Spinal cord (tissue), 10 donors: ENCODE data around the gene CC2D1A. TPM values are rescaled to one million over a fixed set of nuclear protein-coding genes. Genes with fewer than 3 reads are reported as not detected.

Source experiments
- DNase-seq, 6 donors: peaks; one replicate each; pipeline versions ENCODE4 v3.0.0 to v3.0.0-alpha.2; 2013 to 2015; ENCODE audit warnings: low spot score in 6 of 6, low read depth in 4 of 6
- H3K27ac ChIP-seq: one replicate; pipeline ENCODE4 v1.5.1; 2013; ENCODE audit warnings: low read depth, low read length, control low read depth
- H3K27me3 ChIP-seq: one replicate; pipeline ENCODE4 v1.6.1; 2013; ENCODE audit warnings: low read length; ENCODE audit not compliant: control insufficient read depth, insufficient read depth
- H3K36me3 ChIP-seq: one replicate; pipeline ENCODE4 v1.6.1; 2013; ENCODE audit warnings: low read length; ENCODE audit not compliant: control insufficient read depth, insufficient read depth
- H3K4me1 ChIP-seq: one replicate; pipeline ENCODE4 v1.6.1; 2013; ENCODE audit warnings: low read length; ENCODE audit not compliant: control insufficient read depth, insufficient read depth
- H3K4me3 ChIP-seq: one replicate; pipeline ENCODE4 v1.5.1; 2013; ENCODE audit warnings: low read depth, low read length, control low read depth
- H3K9me3 ChIP-seq: one replicate; pipeline ENCODE4 v1.6.1; 2013; ENCODE audit warnings: low read length; ENCODE audit not compliant: control insufficient read depth, insufficient read depth
- WGBS: methylation state at CpG from one replicate; pipeline ENCODE4 v1.1.5; 2013; ENCODE audit warnings: missing lambda C conversion rate; ENCODE audit not compliant: insufficient coverage; 5-methylcytosine and 5-hydroxymethylcytosine counted together
- polyA plus RNA-seq, 2 donors: library from polyadenylated mRNA; unstranded; fragments of 120-200 nt; gene quantifications; one replicate each; pipeline ENCODE4 v1.2.1, GENCODE V29; 2013; ENCODE audit not compliant: insufficient read length in 2 of 2
- total RNA-seq, 2 donors: library from RNA; depleted of rRNA in 1 of 2; stranded (reverse); fragments of 120-200 nt in 1 of 2; fragments of >200 nt in 1 of 2; gene quantifications; one replicate each; pipeline versions ENCODE4 v1.2.3 to v1.2.4, GENCODE V29; 2013 to 2014
- donor health status: healthy.

Gene CC2D1A
- total and polyA plus RNA-seq, 4 donors: 11.8 to 112 (median 54.2) TPM

GRCh38 chr19:13899912-13900584 lies 6.0 kb upstream of the CC2D1A start:
- H3K27ac ChIP-seq: peak overlapping the region; percentile 6
- no peak for DNase-seq
- WGBS: 68% methylated on average over 5 of the region's 5 CpGs
- peaks cover under 1% of the 10 kb centered on the region for H3K4me1 ChIP-seq
- H3K9me3 ChIP-seq: no peaks in the 10 kb centered on the region
- H3K36me3 ChIP-seq: peaks cover 2% of the 10 kb centered on the region
- H3K27me3 ChIP-seq: no peaks in the 10 kb centered on the region
- no peak overlapping the region for H3K4me3 ChIP-seq

GRCh38 chr19:13902993-13903555 lies 2.9 kb upstream of the CC2D1A start:
- H3K36me3 ChIP-seq: peaks cover 2% of the 10 kb centered on the region

GRCh38 chr19:13906521-13906904 lies 512 bp downstream of the CC2D1A start:
- Histone ChIP-seq H3K27me3 (no peaks in the 10 kb centered on the region), H3K9me3 (no peaks in the 10 kb centered on the region), H3K4me3 (peak overlapping the region; percentile 65), H3K27ac (no peak overlapping the region), H3K4me1 (peaks cover 18% of the 10 kb centered on the region), H3K36me3 (peaks cover 29% of the 10 kb centered on the region)
- 5% methylated on average over 11 of the region's 13 CpGs for WGBS
- peak in 1 of 6 donors; percentile 14 for DNase-seq

More at GRCh38 chr19:13902993-13903555, 2.9 kb upstream of the CC2D1A start:
- Histone ChIP-seq H3K27me3 (no peaks in the 10 kb centered on the region), H3K27ac (no peak overlapping the region), H3K4me1 (peaks cover 18% of the 10 kb centered on the region), H3K4me3 (no peak overlapping the region), H3K9me3 (no peaks in the 10 kb centered on the region)
- 76% methylated on average over 4 of the region's 4 CpGs for WGBS
- DNase-seq: no peak

GRCh38 chr19:13906910-13907309 lies 909 bp downstream of the CC2D1A start:
- 93% methylated on average over 4 of the region's 5 CpGs for WGBS
- H3K9me3 ChIP-seq: no peaks in the 10 kb centered on the region
- no peaks in the 10 kb centered on the region for H3K27me3 ChIP-seq
- peaks cover 18% of the 10 kb centered on the region for H3K4me1 ChIP-seq
- H3K4me3 ChIP-seq: peak overlapping the region; percentile 65
- no peak overlapping the region for H3K27ac ChIP-seq
- peaks cover 32% of the 10 kb centered on the region for H3K36me3 ChIP-seq
- DNase-seq: no peak

- Histone ChIP-seq H3K27me3 (no peaks in the 10 kb centered on the region), H3K4me1 (peaks cover 18% of the 10 kb centered on the region), H3K9me3 (no peaks in the 10 kb centered on the region), H3K27ac (no peak overlapping the region), H3K36me3 (peaks cover 50% of the 10 kb centered on the region), H3K4me3 (no peak overlapping the region)
- WGBS: 88% methylated on average over 5 of the region's 8 CpGs
- DNase-seq: no peak
Measured at GRCh38 chr19:13908674-13909073, 2.7 kb downstream of the CC2D1A start.

GRCh38 chr19:13909430-13909829 lies 3.4 kb downstream of the CC2D1A start:
- Histone ChIP-seq H3K9me3 (no peaks in the 10 kb centered on the region), H3K4me1 (peaks cover 18% of the 10 kb centered on the region), H3K4me3 (no peak overlapping the region), H3K36me3 (peaks cover 57% of the 10 kb centered on the region), H3K27me3 (no peaks in the 10 kb centered on the region), H3K27ac (no peak overlapping the region)
- WGBS: 90% methylated on average over 2 of the region's 2 CpGs
- DNase-seq: no peak

GRCh38 chr19:13913352-13913751 lies 7.4 kb downstream of the CC2D1A start:
- H3K4me3 ChIP-seq: no peak overlapping the region
- H3K36me3 ChIP-seq: peaks cover 81% of the 10 kb centered on the region
- DNase-seq: no peak
- no peak overlapping the region for H3K27ac ChIP-seq
- H3K9me3 ChIP-seq: no peaks in the 10 kb centered on the region
- H3K27me3 ChIP-seq: no peaks in the 10 kb centered on the region
- 98% methylated on average over 16 of the region's 17 CpGs for WGBS
- H3K4me1 ChIP-seq: peaks cover 3% of the 10 kb centered on the region

GRCh38 chr19:13914777-13915176 lies 8.8 kb downstream of the CC2D1A start:
- WGBS: 83% methylated on average over 1 of the region's 3 CpGs
- Histone ChIP-seq H3K9me3 (no peaks in the 10 kb centered on the region), H3K36me3 (peaks cover 85% of the 10 kb centered on the region), H3K27me3 (no peaks in the 10 kb centered on the region), H3K4me1 (peaks cover 3% of the 10 kb centered on the region), H3K4me3 (no peak overlapping the region), H3K27ac (no peak overlapping the region)
- DNase-seq: no peak

GRCh38 chr19:13917888-13918406 lies 11.9 kb downstream of the CC2D1A start:
- 92% methylated on average over 12 of the region's 14 CpGs for WGBS
- Histone ChIP-seq H3K36me3 (peaks cover 88% of the 10 kb centered on the region), H3K4me1 (peaks cover 3% of the 10 kb centered on the region), H3K27me3 (no peaks in the 10 kb centered on the region), H3K4me3 (no peak overlapping the region), H3K9me3 (peaks cover 1% of the 10 kb centered on the region), H3K27ac (no peak overlapping the region)
- no peak for DNase-seq
